GM20431 (cell line): ENCODE data around the gene COG2.
"Not testable (repeated sequence)": the region's sequence is repeated elsewhere in the genome, so short reads cannot be mapped to it uniquely, and the experiment has no call there.

ENCODE experiments used
- in situ Hi-C: fragments of 300-500 bp; cut with MseI, MboI; formaldehyde crosslinking; loops from one replicate; pipeline ENCODE4 v1.15.0; 2020; ENCODE audit warnings: low sequenced_read_pairs; ENCODE audit not compliant: unreplicated experiment

Gene COG2, protein sequence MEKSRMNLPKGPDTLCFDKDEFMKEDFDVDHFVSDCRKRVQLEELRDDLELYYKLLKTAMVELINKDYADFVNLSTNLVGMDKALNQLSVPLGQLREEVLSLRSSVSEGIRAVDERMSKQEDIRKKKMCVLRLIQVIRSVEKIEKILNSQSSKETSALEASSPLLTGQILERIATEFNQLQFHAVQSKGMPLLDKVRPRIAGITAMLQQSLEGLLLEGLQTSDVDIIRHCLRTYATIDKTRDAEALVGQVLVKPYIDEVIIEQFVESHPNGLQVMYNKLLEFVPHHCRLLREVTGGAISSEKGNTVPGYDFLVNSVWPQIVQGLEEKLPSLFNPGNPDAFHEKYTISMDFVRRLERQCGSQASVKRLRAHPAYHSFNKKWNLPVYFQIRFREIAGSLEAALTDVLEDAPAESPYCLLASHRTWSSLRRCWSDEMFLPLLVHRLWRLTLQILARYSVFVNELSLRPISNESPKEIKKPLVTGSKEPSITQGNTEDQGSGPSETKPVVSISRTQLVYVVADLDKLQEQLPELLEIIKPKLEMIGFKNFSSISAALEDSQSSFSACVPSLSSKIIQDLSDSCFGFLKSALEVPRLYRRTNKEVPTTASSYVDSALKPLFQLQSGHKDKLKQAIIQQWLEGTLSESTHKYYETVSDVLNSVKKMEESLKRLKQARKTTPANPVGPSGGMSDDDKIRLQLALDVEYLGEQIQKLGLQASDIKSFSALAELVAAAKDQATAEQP

DNA sequence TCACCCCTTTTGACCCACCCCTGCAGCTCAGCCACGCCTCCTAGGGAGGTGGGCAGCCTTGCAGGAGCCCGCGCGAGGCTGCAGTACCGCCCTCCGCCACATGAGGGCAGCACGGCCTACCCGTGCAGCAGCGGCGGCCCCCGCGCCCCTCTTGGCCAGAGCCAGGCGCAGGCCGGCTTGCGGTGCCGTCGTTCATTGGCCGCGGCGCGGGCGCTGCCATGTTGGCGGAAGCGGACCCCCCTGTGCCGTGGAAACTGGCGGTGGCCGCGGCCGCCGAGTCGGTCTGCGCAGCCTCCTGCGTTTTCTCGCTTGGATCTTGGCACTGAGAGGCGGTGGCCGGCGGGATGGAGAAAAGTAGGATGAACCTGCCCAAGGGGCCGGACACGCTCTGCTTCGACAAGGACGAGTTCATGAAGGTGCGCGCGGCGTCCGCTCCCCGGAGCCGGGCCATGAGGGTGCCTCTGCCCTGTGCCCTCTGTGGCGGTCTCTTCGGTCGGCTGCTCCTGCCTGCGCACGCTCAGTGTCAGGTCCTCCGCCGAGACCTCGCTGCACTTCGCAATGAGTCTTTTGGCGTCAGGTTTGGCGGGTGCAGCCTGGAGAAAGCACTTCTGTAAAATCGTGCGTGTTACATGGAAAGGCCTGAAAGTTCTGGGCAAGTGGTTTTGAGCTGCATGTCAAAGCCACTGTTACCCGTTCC, at the start of gene COG2:
TSS of gene COG2 (plus strand) at position 219 of the 697 bp plus-strand sequence. CDS start at position 345, 126 bp downstream.
- in situ Hi-C loops = no loop called here

DNA sequence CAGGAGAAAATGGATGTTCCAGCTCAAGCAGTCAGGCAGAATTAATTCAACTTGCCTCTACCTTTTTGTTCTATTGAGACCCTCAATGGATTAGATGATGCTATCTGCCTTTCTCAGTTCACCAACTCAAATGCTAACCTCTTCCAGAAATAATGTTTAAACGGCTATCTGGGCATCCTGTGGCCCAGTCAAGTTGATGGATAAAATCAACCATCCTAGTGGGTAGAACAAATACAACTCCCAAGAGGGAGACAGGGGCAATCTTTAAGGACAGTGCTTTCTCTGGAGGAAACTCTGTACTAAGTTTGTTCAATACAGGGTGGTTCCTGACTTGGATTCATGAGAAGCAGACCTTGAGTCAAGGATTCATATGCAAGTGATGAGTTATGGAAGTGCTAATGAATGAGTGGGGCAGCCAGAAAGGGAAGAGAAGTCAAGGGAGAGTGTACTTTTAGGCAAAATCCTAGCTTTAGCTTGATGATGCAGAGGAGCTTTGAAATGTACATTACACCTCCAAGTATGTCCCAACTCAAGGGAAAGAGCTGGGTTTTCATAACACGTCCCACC, 49.4 kb upstream of the COG2 start:
- in situ Hi-C loops = no loop called here

DNA sequence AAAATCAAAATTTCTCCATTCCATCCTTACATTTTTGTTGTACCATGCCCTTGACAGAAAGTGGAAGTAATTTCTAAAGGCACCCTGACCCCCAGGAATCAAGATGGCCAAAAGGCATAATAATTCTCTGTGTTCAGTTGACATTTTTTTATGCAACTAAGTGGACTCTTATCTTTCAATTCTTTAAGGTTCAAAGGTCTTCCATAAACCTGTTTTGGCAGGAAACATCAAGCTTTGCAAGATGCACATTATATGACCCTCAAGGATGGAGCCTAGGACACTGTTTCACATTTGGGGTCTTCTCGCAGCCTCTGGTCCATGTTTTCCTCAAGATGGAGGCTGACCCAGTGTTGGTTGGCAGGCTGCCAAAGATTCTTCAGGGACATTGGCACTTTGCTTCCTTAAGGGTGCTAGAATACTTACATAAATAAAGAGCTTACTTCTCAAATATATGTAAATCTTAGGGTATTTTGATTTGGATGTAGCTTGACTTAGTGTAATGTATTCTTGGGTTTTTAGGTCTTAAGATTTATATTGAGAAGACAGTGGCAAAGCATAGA, 48.0 kb upstream of the COG2 start:
- in situ Hi-C loops = no loop called here

DNA sequence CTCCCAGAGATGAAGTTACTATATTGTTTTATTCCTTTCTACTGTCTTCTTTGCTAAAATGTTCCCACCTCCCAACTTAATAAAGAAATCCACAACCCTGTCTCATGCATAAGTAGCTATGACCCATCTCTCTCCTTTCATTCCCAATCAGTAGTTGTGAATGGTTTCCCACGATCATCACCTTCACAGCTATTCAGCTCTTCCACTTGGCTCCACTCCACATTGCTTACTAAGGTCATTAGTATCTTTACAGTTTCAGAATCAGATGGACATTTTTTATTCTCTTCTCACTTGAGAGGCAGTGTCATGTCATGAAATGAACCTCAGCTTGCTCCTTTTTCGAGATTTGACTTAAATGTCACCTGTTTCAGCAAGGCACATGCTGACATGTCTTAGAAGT, 47.1 kb upstream of the COG2 start:
- in situ Hi-C loops = no loop called here

DNA sequence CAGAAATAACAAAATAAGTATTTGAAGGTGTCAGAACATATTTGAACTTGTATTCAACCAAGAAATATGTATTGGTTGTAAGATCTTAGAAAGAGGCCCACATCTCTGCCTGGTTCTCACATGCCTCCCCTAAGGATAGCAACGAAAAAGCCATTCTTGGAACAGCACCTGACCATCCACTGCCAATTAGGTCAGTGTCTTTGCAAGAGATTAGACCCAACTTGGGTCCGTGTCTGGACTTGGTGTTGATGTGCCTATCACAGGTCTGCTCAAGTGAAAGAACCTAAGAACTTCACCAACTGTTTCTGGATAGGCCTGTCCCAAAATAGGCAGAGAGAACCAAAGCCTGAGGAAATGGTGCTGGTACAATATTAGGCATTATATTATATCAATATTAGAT, 46.0 kb upstream of the COG2 start:
- in situ Hi-C loops = no loop called here

DNA sequence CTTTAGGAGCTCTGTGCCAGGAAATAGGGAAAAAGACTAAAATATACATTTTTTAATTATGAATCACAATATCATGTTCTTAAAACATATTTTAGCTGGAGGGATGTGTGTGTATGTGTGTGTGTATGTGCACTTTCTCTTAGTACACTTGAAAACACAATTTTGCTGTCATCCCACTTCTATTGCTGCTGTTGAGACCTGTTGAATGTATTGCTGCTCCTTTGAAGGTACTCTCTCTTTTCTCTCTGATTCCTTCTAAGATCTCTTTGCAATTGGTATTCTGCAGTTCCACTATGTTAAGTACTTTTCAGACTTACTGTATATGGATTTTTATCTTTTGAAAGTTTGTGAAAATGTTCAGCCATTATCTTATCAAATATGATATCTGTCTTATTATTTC, 43.5 kb upstream of the COG2 start:
- in situ Hi-C loops = no loop called here

DNA sequence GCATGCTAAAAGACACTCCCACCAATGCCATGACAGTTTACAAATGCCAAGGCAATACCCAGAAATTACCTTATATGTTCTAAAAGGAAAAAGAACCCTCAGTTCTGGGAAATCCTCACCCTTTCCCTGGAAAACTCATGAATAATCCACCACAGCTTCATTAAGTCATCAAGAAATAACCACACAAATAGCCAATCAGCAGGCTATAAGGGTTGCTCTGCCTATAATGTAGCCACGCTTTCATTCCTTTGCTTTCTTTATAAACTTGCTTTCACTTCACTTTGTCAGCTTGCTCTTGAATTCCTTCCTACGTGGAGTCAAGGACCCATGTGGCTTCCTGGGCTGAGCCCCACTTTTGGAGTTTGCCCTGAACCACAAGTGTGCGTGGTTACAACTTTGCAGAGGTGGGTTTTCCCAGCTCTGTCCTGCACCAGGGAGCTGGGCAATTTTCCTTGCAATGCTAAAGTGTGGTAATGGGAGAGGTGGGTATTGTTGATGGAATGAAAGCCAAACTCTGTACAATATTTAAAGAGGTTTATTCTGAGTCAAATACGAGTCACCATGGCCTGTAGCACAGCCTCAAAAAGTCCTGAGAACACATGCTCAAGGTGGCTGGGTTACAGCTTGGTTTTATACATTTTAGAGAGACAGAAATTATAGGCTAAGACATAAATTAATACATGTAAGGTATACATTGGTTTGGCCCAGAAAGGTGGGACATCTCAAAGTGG, 42.2 kb upstream of the COG2 start:
- in situ Hi-C loops = no loop called here

DNA sequence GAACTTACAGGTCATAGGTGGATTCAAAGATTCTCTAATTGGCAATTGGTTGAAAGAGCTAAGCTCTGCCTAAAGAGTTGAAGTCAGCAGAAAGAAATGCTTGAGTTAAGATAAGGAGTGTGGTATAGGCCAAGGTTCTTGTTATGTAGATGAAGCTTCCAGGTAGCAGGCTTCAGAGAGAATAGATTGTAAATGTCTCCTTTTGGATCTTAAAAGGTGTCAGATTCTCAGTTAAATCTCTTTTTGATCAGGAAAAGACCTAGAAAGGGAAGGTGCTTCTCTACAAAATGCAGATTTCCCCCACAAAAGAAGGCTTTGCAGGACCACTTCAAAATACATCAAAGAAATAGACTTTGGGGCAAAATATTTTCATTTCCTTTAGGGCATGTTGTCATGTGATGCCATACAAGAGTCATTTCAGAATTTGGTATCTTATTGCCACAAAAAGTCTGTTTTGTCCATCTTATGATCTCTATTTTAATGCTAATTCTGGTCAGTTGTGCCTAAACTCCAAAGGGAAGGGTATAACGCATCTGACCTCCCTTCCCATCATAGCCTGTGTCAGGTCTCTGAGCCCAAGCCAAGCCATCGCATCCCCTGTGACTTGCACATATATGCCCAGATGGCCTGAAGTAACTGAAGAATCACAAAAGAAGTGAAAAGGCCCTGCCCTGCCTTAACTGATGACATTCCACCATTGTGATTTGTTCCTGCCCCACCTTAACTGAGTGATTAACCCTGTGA, 41.5 kb upstream of the COG2 start:
- in situ Hi-C loops = not testable (repeated sequence)

DNA sequence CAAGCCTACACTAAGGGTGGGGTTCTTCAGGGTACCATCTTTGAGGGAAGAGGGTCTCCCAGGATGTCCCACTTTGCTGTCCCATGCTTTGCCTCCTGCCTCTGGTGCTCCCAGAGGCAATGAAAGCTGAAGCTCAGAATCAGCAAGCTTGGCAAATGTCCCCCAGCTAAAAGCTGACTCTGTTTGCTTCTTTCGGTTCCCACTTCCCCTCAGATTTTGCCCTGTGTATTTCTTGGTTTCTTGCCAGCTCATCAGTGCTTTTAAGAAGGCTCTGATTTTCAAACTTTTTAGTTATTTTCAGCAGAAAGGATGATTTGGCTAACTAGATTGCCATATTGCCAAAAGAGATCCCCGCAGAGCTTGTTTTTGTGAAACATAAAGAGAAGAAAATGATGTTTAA, 33.1 kb upstream of the COG2 start:
- in situ Hi-C loops = no loop called here

DNA sequence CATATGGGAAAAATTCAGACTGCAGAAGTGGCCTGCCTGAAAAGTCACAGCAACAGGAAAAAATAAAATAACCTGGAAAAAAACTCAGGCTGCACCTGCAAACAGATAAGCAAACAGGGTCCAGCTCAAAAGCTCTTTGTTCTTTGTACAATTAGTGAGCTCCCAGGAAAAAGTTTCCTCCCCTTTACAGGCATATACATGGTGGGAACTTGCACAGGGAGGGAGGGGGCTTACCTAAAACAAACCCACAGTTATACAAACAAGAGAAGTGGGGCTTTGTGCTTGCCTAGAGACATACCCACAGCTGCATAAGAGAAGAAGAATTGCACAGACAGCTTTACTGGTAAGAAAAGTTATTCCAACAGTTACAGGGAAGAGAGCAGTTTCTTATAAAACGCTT, 31.7 kb upstream of the COG2 start:
- in situ Hi-C loops = no loop called here

DNA sequence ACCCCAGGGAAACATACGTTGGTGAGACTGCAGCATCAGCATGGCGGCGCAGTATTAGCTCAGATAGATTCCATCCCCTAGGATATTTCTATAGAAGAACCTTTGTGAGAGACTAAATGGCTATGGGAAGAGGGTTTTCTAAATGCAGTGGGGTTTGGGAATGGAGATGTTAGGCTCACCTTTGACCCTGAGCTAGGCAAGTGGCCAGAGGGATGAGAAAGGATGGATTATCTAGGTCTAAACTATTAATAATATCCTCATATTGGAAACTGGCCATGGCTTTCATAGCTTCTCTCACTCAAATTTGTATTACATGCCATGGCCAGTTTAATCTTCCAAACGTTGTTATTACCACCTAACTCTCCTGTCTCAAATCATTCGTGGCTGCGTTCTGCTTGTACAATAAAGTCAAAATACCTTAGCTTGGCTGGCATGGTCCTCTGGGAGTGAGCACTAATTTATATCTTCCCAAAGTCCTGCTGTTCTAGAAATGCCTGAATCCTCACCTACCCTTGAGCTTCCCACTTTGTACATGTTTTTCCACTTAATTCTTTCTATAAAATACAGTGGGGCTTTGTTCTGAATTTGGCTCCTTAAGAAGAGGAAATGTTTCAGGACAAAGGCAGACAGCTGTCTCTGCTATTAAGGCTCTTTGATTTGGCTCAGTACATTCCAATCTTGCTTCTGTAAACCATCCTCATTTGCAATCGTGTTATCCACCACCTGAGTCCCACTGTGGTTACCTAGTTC, 31.0 kb upstream of the COG2 start:
- in situ Hi-C loops = no loop called here

DNA sequence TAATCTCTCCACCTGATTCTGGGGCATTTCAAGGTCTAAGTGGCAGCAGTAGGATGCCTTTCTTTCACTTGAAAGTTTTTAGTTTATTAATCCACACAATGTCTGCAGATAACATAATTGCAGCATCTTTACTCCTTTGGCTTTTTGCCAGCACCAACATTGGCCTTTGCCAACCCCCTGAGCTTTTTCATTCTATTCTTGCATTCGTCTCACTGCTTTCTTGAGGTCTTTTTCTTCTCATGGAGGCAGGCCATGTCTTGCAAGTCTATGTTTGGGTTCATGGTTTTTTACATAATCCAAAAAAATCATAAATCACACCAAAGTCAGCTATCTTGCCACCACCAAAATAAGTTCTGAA, 30.4 kb upstream of the COG2 start:
- in situ Hi-C loops = no loop called here

DNA sequence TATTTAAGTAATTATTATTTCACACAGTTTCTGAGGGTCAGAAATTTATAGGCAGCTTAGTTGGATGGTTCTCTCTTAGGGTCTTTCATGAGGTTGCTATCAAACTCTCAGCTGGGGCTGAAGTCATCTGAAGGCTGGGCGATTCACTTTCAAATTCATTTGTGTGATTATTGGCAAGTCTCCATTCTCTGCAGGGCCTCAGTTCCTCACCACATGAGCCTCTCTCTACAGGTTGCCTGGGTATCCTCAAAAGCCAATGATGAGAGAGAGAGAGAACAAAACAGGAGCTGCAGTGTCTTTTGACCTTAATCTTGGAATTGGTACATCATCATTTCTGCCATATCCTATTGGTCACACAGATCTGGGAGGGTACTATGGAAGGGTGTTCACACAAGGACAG, 29.6 kb upstream of the COG2 start:
- in situ Hi-C loops = no loop called here

DNA sequence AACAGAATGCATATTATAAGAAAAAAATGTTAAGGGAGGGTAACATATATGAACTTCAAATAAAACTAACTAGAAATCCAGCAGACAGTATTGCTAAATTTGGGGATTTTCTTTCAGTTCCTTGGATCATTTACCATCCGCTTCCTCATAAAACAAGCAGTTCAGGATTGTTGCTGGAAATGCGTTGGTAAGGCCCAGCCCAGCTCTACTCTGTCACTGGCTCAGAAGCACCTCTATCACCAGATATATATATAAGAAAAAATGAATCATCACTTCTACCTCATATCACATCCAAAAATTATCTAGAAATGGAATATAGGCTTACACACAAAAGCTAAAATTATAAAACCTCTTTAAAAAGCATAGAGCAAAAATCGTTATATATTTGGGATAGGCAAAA, 28.2 kb upstream of the COG2 start:
- in situ Hi-C loops = no loop called here

DNA sequence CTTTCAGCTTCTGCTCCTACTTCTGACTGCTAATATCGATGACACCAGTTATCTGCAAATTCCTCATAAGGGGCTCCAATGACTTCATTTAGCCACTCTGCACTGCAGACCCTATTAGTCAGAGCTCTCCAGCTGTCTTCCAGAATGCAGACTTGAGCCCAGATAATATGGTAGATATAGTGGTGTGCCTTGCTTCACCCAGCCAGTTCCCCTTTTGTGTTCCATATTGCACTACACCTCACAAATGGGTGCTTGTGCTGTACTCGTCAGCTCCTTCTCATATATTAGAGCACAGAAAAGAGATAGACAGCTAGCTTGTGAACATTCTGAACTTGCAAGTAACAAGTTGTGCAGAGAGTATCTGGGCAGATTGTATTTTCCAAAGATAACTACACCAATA, 23.7 kb upstream of the COG2 start:
- in situ Hi-C loops = no loop called here

DNA sequence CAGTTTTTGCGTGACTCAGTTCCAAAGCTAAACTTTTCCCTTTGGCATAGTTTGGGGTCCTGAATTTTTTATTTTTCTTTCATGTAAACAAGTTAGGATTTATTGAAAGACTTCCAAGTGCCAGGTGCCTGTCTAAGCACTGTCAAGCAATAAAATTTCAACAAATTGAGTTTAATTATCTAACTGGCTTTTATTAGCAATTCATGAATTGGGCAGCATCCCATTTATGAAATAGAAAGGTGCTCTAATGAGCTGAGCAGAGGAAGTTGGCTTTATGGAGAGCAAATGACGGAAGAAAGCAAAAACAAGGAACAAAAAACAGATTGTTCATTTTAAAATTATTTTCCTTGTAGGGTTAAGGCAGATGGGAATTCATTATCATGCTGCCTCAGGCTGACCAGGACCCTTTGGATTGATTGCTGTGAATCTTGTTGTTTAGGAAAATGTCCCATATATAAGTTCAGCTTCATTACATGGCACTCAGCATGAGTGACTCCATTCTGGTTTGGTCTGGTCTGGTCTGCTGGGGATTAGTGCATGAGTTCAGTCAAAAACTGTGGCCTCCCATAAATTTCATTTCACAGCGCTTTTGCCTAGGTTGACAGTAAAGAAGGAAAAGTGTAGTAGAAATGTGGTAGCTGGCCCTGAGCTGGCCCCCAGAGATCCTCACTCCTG, 21.5 kb upstream of the COG2 start:
- in situ Hi-C loops = no loop called here

DNA sequence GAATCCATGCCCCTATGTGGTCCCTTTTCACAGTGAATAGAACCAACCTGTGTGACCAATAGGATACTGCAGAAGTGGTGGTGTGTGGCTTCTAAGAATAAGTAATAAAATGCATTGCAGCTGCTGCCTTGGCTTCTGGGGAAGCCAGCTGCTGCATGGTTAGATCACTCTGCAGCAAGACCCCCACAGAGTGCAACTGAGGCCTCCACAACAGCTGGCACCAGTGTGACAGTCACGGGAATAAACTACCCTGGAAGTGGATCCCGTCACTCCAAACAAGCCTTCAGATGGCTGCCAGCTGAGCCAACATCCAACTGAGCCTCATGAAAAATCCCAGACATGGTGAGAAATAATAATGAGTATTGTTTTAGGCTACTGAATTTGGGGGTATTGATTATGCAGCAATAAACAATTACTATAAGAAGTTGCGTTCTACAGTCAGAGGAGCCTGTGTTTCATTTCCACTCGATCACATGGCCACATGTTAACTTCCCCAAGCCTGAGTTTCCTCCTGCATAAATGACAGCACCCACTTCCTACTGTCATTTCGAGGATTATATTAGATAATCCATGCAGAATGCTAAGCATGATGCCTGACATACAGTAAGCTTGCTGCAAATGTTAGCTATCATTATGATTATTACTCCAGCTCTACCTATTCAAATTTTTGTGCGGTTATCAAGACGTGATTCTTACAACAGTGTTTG, 20.8 kb upstream of the COG2 start:
- in situ Hi-C loops = no loop called here
